ENCODE measurements around the gene SNCA. TPM values are rescaled to one million over a fixed set of nuclear protein-coding genes. Genes with fewer than 3 reads are reported as not detected.

The SNCA gene
- total and polyA plus RNA-seq, 2 of the 8 experiments (the other 6 are each of a cell fraction or from before 2014, with no cell fraction given), result 8.5 to 16.8 TPM

- TF ChIP-seq FOSL1 (IDR thresholded peaks at IDR 0.05; ENCODE audit: insufficient read depth, low read depth, low read length) (no peak), RXRA (IDR thresholded peaks at IDR 0.05; ENCODE audit: insufficient read depth, low read depth, low read length) (no peak), EZH2 (IDR thresholded peaks at IDR 0.05; ENCODE audit: low read depth, low read length, severe bottlenecking) (no peak)
Measured at GRCh38 chr4:89863533-89863932, 26.6 kb upstream of the SNCA start (continued).
